HCT116 (cell line): ENCODE data around the gene IQSEC3. TPM values are rescaled to one million over a fixed set of nuclear protein-coding genes. Genes with fewer than 3 reads are reported as not detected.
"Not testable (repeated sequence)": the region's sequence is repeated elsewhere in the genome, so short reads cannot be mapped to it uniquely, and the experiment has no call there.

Experiments
- ATAC-seq: fragments of 200-7000 bp; cut with Tn5 transposase; 2 replicates; pipeline ENCODE4 v1.9.1; 2020; ENCODE audit warnings: mild to moderate bottlenecking, moderate library complexity
- BruUV-seq: library from RNA; stranded (reverse); fragments of 400-500 nt; replicated peaks from 2 replicates; lab custom pipeline; 2021; lab: Mats Ljungman, UMichigan
- CTCF ChIA-PET: fragments of 300-600 bp; sonication (Branson Sonifier 250); formaldehyde crosslinking; loops from one replicate; lab custom pipeline; 2021; ENCODE audit warnings: antibody characterized with exemption; lab: Charles Lee
- POLR2A ChIA-PET: fragments of 300-600, 350-600 bp; sonication (Branson Sonifier 250); formaldehyde crosslinking; loops from one replicate; lab custom pipeline; 2021; ENCODE audit warnings: antibody characterized with exemption; lab: Charles Lee
- RAD21 ChIA-PET, 2 experiments: fragments of 300-600 bp; sonication (Branson Sonifier 250); formaldehyde crosslinking; loops; one replicate each; lab custom pipeline; 2023; ENCODE audit warnings: low total read pairs in 2 of 2; ENCODE audit not compliant: uncharacterized antibody in 2 of 2, unreplicated experiment in 2 of 2, low non-redundant PET in 1 of 2; lab: Charles Lee
- DNase-seq: peaks from one replicate; pipeline ENCODE4 v3.0.0-alpha.2; 2010; ENCODE audit warnings: low read depth, low spot score
- H2AFZ ChIP-seq: fragments of 200-600 bp; shearing (Covaris generic), sonication (generic); 2 replicates; pipeline ENCODE4 v1.6.1; 2017; ENCODE audit warnings: low read depth, mixed run types, mixed read lengths, antibody characterized with exemption, low read length; ENCODE audit not compliant: poor library complexity, severe bottlenecking
- H3K27ac ChIP-seq: 2 replicates; pipeline ENCODE4 v1.5.1; 2012; ENCODE audit warnings: low read depth, low read length
- H3K27me3 ChIP-seq: fragments of 200-600 bp; sonication (generic); 2 replicates; pipeline ENCODE4 v1.6.1; 2016; ENCODE audit warnings: mixed run types, low read length, mixed read lengths; ENCODE audit not compliant: insufficient read depth
- H3K36me3 ChIP-seq, 2 experiments: fragments of 200-500 bp in 1 of 2; fragments of 200-600 bp in 1 of 2; sonication (Bioruptor generic) in 1 of 2; sonication (generic) in 1 of 2; 2 replicates each; pipeline versions ENCODE4 v1.5.1 to v1.6.1; 2014 to 2016; ENCODE audit warnings: low read length in 2 of 2, inconsistent platforms in 1 of 2, mixed read lengths in 1 of 2, mixed run types in 1 of 2; ENCODE audit not compliant: insufficient read depth in 2 of 2, control insufficient read depth in 1 of 2
- H3K4me1 ChIP-seq, 2 experiments: fragments of 200-600 bp in 1 of 2; sonication (generic) in 1 of 2; 2 replicates each; pipeline versions ENCODE4 v1.5.1 to v1.6.1; 2012 to 2017; ENCODE audit warnings: low read length in 2 of 2, inconsistent platforms in 1 of 2, mild to moderate bottlenecking in 1 of 2, mixed read lengths in 1 of 2, mixed run types in 1 of 2, moderate library complexity in 1 of 2; ENCODE audit not compliant: insufficient read depth in 2 of 2, control insufficient read depth in 1 of 2
- H3K4me2 ChIP-seq: fragments of 200-600 bp; sonication (generic); 2 replicates; pipeline ENCODE4 v1.6.1; 2017; ENCODE audit warnings: mixed run types, low read length, mixed read lengths
- H3K4me3 ChIP-seq, 2 experiments: fragments of 200-600 bp in 1 of 2; sonication (generic) in 1 of 2; replicated peaks in 1 of 2; 2 replicates each; pipeline ENCODE4 v1.5.1; 2011 to 2016; ENCODE audit warnings: low read length in 2 of 2, control low read depth in 1 of 2, low read depth in 1 of 2, mild to moderate bottlenecking in 1 of 2, mixed read lengths in 1 of 2, mixed run types in 1 of 2
- H3K79me2 ChIP-seq: fragments of 200-600 bp; sonication (generic); 2 replicates; pipeline ENCODE4 v1.6.1; 2017; ENCODE audit warnings: mild to moderate bottlenecking, mixed run types, low read length, moderate library complexity, mixed read lengths; ENCODE audit not compliant: insufficient read depth
- H3K9ac ChIP-seq: fragments of 200-600 bp; sonication (generic); 2 replicates; pipeline ENCODE4 v1.6.1; 2016; ENCODE audit warnings: low read length, mixed read lengths
- H3K9me2 ChIP-seq: fragments of 200-600 bp; sonication (generic), shearing (Covaris generic); 2 replicates; pipeline ENCODE4 v1.6.1; 2017; ENCODE audit warnings: mixed run types, mild to moderate bottlenecking, moderate library complexity; ENCODE audit not compliant: insufficient read depth
- H3K9me3 ChIP-seq, 2 experiments: fragments of 200-500 bp in 1 of 2; fragments of 200-600 bp in 1 of 2; sonication (Bioruptor generic) in 1 of 2; sonication (generic) in 1 of 2; 2 replicates each; pipeline ENCODE4 v1.6.1; 2014 to 2017; ENCODE audit warnings: low read length in 2 of 2, mixed read lengths in 2 of 2, inconsistent platforms in 1 of 2, low read depth in 1 of 2, mild to moderate bottlenecking in 1 of 2, mixed run types in 1 of 2, moderate library complexity in 1 of 2; ENCODE audit not compliant: control insufficient read depth in 1 of 2, insufficient read depth in 1 of 2
- H4K20me1 ChIP-seq: fragments of 200-600 bp; sonication (generic), shearing (Covaris generic); 2 replicates; pipeline ENCODE4 v1.6.1; 2017; ENCODE audit warnings: mixed run types, mild to moderate bottlenecking, moderate library complexity; ENCODE audit not compliant: insufficient read depth
- intact Hi-C: fragments of 100-400 bp; cut with micrococcal nuclease; formaldehyde crosslinking; loops from 2 replicates; pipeline ENCODE4 v1.10.0; 2022
- total RNA-seq: library from RNA; stranded (reverse); gene quantifications from one replicate; pipeline ENCODE4 v1.2.1, GENCODE V29; 2021; ENCODE audit not compliant: unreplicated experiment

The IQSEC3 gene
- total RNA-seq, 1 experiment from 2014 or later: not detected

GRCh38 chr12:44352-44751 is 22.2 kb upstream of the IQSEC3 start:
- peaks cover 11% of the 10 kb centered on the region; the same call in 1 of the 2 replicates for H3K27me3 ChIP-seq
- RAD21 ChIA-PET, CTCF ChIA-PET, H3K4me2 ChIP-seq, H3K9me2 ChIP-seq, H3K27ac ChIP-seq, H4K20me1 ChIP-seq, H3K79me2 ChIP-seq, POLR2A ChIA-PET, intact Hi-C loops, ATAC-seq, H3K9ac ChIP-seq, H3K4me1 ChIP-seq, BruUV-seq, DNase-seq, H2AFZ ChIP-seq, H3K36me3 ChIP-seq, H3K4me3 ChIP-seq, H3K9me3 ChIP-seq: not testable (repeated sequence)

GRCh38 chr12:45235-45990 is 21.2 kb upstream of the IQSEC3 start:
- intact Hi-C loops: not testable (repeated sequence)
- ATAC-seq: peak; percentile 27; the same call in 1 of the 2 replicates

GRCh38 chr12:45991-46358 is 20.6 kb upstream of the IQSEC3 start:
- H3K9me2 ChIP-seq, H3K4me3 ChIP-seq, POLR2A ChIA-PET, H3K9ac ChIP-seq, DNase-seq, intact Hi-C loops, H3K4me2 ChIP-seq, H2AFZ ChIP-seq, H3K79me2 ChIP-seq, H4K20me1 ChIP-seq, H3K36me3 ChIP-seq, H3K9me3 ChIP-seq, CTCF ChIA-PET, H3K27me3 ChIP-seq, H3K27ac ChIP-seq, ATAC-seq, H3K4me1 ChIP-seq, RAD21 ChIA-PET, BruUV-seq: not testable (repeated sequence)

More at GRCh38 chr12:45235-45990, 21.2 kb upstream of the IQSEC3 start:
- H3K27me3 ChIP-seq, H3K36me3 ChIP-seq, H3K9me2 ChIP-seq, H3K4me3 ChIP-seq, POLR2A ChIA-PET, H3K9ac ChIP-seq, RAD21 ChIA-PET, BruUV-seq, H3K27ac ChIP-seq, H3K4me2 ChIP-seq, CTCF ChIA-PET, H4K20me1 ChIP-seq, DNase-seq, H3K79me2 ChIP-seq, H2AFZ ChIP-seq, H3K9me3 ChIP-seq, H3K4me1 ChIP-seq: not testable (repeated sequence)

- H4K20me1 ChIP-seq, H3K9ac ChIP-seq, H3K9me3 ChIP-seq, CTCF ChIA-PET, H3K36me3 ChIP-seq, BruUV-seq, H3K9me2 ChIP-seq, H3K4me1 ChIP-seq, H3K27ac ChIP-seq, intact Hi-C loops, ATAC-seq, H2AFZ ChIP-seq, POLR2A ChIA-PET, H3K4me3 ChIP-seq, H3K79me2 ChIP-seq, DNase-seq, RAD21 ChIA-PET, H3K27me3 ChIP-seq, H3K4me2 ChIP-seq: not testable (repeated sequence)
These were observed 20.0 kb upstream of the IQSEC3 start for GRCh38 chr12:46542-46941.
